ELF-1 (cell line): ENCODE measurements around the gene SREBF1.

Experiments
- DNase-seq: peaks from one replicate; pipeline ENCODE4 v3.0.0-alpha.2; 2016; ENCODE audit warnings: low read depth, low spot score

The SREBF1 gene

DNA sequence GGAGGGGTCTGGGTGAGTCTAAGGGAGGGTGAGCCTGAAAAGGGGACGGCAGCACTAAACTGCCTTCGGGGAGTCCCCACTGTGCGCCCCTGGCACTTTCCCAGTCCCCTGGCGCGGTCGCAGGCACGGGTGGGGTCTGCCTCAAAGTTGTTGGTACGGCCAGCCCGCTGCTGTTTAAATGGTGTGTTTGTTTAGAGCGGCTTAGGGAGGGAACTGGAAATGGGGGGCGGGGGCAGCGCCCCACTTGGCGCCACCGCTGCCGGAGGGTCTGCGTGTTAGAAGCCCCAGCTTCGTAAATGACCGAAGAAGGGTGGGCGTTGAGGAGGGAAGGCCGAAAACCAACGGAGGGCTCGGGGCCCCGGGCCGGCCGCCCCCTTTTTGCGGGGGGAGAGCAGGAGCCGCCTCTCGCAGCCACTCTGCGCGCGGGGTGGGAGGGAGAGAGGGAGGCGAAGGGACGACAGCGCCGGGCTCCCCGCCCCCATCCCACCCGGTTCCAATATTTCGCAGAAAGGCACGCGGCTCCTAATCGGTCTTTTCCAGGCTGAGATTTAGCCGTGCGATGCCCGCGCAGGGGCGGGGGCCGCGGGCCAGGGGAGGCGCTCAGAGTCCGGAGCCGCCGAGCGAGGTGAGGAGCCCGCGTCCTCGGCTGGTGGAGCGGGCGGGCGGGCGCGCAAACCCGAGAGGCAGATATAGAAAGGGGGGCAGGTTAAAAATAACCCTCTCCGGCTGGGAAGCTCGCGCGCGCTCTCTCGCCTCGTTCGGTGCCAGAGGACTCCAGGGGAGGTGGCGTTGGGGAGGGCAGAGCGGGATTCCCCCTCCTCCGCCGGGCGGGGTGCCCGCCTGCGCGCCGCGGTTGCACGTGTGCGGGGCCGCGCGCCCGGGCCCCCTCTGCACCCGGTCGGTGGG, 54.9 kb downstream of the SREBF1 start:
- DNase-seq, result peak; percentile 49

DNA sequence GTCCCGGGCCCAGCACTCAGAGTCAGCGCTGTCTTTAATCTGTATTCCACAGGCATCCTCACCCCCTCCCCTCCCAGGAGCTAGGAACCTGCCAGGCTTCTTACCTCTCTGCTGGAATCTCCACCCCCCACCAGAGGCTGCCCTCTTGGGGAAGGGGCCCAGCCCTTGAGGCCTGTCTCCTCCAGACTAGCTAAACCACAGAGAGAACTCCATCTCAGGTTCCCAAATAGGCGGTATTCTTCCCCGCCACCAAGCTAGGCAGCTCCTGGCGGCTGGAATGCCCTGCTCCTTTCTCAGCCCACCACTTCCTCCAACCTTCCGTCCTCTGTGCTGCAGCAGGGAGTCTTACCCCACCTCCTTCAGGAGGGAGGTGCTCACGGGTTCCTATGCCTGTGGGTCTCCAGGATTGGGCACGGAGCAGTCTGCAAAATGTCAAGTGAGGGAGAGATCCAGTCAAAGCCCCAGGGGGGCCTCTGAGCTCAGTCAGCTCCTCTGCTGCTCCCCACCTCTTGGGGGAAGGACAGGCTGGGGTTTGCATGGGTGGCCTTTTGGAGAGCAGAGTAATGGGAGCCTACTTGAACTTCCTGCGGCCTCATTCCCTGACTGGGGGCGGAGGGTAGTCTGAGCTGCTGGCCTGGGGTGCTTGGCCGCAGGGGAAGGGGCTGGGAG, 55.7 kb downstream of the SREBF1 start:
- DNase-seq, result peak; percentile 96

DNA sequence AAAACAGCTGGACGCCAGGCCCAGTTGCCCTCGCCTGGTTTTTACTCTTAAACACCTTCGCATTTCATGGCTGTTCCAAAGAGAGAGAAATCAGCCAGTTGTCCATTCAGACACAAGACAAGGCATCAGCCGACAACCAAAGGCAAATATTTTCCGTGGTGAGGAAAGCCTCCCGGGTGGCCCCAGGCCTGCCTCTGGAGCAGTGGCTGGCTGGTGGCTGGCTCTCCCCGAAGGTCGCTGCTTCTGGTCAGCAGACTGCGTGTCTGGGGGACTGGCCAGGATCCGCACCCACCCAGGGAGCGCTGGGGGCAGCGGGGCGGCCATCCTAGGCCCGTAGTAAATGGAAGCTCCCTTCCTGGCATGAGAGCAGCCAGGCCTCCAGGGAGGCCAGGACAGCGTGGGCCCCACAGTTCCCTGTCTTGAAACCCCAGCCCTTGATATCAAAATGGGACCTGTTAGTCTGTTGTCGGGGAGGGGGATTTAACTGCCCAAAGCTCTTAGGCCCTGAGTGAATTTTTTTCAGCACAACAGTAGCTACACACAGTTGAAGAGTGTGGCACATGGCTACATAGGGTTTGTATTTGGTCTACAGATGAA, 57.7 kb downstream of the SREBF1 start:
- peak; percentile 60 for DNase-seq

DNA sequence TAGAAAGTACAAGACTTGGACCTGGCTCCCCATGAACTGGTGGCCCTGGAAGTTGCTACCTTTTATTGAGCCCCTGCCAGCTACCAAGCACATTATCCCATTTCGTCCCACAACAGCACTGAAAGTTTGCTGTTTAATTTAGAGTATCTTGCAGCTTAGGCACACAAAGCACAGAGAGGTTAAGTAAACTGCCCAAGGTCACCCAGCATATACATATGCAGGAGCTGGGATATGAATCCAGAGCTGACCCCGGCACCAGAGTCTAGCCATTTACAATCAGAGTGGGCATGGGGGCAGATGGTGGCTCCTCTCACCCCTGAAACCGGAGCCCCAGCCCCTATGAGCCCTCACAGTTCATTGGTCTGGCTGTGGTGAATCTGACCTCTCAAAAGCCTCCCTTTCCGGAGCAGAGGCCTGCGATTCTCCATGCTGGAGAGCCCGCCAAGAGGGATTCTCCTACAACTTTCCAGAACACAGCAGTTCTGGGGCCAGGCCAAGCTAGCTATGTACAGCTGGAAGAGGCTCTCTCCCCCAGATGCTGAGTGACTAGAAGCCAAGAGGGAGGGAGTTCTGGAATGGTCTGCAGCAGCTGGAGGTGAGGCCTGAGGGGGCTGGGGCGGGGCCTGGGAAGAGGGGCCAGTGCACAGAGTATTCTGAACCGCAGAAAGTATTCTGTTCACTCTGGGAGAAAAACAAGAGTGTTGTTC, 58.3 kb downstream of the SREBF1 start:
- peak; percentile 64 for DNase-seq

DNA sequence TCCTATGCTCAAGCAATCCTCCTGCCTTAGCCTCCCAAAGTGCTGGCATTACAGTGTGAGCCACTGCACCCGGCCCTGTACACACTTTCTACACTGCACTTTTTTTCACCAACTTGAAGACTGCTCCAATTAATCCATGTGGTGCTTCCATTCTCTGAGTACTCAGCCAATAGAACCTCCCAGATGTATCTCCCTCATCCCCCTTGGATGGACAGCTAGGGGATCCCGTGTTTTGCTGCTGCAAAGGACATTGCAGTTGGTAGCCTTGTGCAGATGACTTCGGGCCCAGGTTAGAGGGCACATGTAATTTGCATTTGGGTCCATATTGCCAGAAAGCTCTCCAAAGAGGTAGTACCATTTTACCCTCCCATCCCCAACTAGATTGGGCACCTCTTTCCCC, 59.9 kb downstream of the SREBF1 start:
- DNase-seq, result no peak

DNA sequence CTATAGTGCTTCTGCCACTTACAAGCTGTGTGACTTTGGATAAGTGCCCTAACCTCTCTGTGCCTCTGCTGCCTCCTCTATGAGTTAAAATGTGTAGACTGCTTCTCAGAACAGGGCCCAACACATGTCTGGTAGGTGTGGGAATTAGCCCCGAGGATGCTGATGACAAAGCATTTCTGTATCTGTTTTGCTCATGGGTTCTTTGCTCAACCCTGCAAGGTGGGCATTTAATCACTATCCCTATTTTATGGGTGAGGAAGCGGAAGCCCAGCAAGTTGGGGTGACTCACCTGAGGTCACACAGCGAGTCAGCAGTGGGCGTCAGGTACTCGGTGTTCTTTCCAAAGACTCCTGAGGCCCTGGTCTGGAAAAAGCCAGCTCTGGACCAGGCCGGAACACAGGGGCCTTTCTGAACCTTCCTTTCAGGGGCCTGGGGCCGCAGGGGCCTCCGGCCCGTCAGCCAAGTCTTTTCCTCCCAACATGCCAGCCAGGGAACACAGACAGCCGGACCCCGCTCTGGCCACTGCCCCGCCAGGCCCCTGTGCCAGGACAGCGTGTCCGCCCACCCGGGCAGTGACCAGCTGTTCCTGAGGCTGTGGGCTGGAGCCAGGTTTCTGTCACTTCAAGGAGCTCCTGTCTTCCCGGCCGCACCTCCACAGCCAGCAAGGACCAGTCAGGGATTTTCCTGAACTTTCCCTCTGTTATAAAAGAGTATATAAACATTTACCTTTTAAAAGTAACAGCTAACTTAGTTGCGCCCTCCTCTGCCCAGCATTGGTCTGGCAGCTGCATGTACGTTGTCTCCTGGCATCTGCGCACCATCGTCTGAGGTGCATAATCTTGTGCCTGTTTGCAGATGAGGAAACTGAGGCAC, 62.5 kb downstream of the SREBF1 start:
- DNase-seq, result no peak

DNA sequence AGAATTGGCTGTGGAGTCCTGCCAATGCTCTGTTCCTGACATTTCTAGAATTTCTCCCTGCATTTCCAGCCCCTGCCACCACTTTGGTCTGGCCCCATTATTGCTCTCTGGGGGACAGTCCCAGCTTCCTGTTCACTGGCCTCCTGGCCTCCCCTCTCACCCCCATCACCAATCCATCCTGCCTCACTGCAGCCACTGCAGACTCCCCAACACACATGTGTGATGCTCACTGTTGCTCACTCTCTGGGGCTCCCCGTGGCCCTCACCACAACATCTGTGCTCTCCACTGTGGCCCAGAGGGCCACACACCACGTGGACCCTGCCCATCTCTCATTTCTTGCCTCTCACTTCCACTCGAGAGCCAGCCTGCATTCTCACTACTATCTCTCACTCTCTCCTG, 64.6 kb downstream of the SREBF1 start:
- no peak for DNase-seq

DNA sequence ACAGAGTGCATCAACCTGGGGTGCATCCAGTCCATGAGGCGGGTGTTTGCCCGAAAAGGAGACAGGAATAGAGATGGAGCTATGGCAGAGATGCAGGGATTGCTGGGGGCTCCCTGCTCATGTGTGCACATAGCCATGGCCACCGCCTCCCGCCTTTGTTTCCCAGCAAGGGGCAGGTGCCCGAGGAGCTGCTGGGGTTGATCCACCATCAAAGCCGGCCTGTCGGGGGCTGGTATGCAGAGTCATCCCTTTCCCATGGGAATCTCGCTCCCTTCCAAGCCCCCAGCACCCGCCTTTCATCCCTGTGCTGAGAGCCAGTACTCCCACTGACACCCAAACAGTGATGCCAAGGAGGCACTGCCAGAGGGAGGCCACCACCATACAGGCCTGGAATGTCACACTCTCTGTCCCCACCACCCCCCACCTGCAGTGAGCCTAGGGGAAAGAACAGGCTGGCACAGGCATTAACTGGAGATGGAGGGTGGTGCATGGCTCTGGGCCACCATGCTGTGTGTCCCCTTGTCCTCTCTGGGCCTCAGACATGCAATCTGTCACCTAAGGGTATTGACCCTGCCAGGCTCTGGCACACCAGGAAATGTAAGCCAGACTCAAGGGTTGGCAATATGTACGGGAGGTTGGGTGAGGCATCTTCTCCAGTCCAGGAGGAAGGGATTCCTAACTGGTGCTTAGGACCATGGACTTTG, 65.1 kb downstream of the SREBF1 start:
- DNase-seq, result no peak

DNA sequence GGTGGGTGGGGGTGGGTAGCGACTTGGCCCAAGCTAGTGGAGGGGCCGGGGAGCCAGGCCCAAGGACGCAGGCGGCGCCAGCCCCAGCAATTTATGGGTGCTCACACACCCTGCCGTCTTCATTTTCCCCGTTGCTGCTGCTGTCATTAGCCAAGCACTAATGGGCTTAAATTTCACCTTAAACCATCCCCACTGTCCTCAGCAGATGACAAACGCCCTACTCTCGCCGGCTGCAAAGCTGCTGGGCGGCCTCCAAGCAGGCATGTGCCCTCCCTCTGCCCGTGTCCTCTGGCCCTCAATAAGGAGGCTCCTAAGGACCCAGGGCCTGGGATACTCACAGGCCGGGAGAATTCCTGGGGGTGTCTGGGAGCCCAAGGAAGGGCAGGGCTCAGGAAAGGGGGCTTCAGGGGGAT, 66.1 kb downstream of the SREBF1 start:
- DNase-seq, result no peak

DNA sequence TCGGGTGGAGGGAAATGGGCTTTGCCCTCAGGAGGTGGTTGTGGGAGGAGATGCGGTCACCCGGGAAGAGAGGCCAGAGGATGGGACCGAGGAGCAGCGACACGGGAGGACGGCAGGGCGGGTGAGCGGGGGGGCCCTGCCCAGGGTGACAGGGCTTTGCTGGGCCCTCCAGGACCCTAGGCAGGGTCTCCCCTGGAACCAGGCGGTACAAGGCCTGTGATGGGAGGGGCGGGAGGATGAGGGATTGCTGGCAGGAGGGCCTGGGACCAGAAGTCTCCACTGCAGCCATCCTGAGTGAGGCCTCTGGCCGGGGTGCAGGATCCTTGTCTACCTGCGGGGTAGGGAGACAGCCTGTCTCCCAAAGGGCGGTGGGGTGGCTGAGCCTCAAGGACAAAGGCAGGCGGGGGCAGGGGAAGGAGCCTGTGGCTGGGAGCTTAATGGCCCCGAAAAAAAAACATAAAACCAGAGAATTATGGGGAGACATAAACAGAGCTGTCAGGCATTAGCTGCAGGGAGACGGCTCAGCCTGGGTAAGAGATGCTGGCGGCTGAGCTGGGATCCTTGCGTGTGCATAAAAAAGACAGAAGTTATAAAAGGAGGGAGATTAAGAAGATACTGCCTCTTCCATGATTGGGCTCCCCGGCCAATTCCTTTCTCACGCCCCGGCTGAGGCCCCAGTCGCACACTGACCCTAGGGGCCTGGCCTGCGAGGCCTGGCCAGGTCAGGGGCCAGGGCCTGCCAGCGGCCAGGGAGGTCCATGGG, 66.7 kb downstream of the SREBF1 start:
- DNase-seq, result no peak

DNA sequence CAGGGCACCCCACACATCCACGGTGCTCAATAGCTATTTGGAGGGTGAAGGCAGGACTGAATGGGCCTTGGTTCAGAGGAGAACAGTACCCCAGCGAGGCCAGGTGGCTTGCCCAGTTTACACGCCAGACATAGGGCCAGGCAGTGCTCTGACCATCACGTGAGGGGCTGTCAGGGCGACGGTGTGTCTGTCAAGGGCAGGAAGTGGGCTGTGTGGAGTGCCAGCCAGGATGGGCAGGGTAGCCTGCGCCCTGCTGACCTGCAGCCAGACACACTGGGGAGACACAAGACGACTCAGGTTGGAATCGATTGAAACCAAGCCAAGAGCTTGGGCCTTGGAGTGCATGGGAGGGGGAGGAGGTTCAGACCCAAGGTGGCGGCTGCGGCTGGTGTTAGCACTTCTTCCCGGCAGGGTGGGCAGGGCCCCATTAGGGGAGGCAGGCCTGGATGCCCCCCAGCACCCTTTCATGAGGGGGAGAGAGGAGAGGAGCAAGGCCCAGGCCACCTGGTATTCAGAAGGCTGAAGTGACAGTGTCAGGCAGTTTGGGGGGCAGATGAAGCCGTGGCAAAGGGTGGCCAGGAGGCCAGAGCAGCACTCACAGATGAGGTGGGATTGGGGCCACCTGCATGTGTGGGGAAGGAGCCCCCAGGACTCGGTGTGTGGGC, 68.2 kb downstream of the SREBF1 start:
- DNase-seq, result no peak

DNA sequence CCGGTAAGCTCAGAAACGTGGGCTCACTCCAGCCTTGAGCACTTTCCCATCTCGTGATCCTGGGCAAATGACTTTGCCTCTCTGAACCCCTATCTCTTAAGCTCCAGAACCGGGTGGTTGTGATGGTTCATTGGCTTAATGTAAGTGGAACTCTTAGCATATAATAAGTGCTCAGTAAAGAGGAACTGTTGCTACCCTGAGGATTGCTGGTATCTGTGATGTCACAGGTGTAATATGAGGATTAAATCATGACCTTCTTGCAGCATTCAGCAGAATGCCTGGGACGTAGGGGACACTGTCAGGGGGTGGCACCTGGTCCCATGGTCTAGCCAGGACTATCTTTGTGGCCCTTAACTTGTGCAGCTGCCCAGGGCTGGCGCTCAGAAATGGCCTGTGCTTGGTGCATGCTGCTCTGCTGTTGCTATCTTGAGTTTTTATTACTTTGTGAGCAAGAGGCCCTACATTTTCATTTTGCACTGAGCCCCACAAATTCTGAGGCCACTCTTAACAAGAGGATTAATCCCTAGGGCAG, 68.8 kb downstream of the SREBF1 start:
- DNase-seq, result no peak

DNA sequence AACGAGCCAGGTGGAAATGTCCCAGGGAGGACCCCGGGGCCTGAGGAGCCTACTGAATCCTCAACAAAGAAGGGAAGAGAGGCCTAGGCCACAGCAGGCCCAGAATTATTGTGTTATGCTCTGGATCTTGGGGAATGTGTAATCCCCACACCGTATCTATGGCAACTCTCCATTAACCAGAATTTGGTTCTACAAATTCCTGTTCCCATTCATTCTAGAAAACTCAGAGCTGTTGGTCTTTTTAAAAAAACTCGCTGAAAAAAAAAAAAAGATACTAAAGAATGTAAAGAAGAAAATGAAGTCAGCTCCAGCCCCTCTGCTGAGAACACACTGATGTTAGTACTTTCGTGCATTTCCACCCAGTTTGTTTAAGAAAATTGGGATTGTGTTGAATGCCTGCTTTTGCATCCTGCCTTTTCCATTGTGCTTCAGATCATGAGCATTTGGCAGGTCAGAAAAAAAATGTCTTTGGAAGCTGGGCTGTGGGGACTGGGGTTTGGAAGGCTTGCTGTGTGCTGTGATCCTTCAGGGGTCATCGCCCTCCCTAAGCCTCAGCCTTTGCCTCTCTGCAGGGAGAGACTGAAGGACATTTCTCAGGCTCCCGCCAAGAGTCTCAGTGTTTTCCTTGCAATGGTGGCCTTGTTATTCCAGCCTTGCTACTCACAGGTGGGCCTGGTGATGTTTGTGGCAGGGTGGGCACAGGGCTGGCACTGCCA, 69.5 kb downstream of the SREBF1 start:
- DNase-seq, result no peak

DNA sequence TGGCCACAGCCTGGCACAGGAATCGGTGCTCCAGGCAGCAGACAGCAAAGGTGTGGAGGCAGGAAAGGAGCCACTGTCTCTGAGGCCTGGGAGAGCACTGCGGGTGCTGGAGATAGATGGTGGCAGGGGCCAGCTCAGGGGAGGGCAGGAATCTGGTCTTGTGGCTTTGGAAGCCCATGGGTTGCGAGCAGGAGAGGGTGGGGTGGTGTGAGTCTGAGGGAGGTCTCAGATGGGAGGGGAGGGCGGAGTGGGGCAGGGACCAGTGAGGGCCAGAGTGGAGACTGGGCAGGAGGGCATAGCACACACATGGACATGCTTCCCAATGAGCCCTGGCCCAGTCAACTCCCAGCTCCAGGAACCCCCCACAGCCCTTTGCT, 70.1 kb downstream of the SREBF1 start:
- no peak for DNase-seq

DNA sequence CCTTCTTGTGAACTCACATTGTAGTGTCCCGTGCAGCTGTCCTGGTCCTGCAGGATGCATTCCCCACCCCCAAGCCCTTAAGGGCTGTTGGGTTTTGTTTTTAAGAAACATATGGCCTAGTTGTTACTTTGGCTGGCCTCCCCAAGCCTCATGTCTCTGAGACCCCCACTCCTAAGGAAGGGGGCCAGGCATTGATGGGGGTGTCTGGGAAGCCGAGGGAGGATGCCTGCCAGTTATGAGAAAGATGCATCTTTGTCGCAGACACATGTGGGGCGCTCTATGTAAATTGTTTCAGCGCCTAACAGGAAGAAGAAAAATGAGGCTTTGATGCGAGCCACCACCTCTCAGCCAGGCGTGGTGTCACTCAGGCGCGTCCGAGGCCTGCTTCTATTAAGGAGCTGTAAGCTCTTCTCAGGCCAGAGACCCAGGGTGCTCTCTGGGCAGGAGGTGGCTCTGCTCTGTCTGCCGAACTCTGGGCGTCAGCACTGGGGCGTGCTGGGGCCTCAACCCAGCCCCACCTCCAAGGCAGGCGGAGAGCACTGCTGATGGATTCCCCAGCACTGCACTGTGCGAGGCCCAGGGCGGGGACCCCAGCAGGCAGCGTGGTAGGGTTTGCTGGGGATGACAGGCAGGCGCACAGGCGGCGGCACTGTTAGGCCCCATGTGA, 70.6 kb downstream of the SREBF1 start:
- DNase-seq, result no peak

DNA sequence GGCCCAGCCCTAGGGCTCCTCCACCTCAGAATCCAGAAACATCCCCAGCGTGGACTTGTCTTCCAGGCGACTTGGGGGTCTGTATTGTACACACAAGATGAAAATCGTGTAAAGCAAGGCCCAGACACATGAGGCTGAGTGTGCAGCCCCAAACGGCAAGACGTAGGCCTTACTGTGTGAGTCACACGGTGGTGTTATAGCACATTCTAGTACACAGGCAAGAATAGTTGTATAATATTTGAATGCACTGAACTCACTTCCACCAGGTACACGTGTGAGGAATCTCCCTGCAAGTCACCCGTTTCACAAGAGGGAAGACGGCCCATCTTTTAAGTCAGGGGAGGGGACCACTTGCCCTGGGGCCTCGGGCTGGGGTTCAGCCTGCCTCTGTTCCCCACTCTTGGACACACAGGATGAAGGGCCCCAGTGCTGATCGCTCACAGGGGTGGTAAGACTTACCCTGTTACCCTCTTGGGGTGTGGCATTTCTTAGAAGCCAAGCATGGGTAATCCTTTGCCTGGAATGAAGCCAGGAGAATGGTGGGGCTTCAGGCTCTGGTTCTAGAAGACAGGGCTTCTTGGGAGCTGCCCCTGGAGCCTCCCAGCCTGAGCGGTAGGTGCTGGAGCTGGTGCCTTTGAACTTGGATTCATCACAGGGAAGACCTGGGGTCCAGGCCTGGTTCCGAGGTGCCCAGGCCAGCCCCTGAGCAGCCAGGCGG, 71.3 kb downstream of the SREBF1 start:
- DNase-seq, result no peak

DNA sequence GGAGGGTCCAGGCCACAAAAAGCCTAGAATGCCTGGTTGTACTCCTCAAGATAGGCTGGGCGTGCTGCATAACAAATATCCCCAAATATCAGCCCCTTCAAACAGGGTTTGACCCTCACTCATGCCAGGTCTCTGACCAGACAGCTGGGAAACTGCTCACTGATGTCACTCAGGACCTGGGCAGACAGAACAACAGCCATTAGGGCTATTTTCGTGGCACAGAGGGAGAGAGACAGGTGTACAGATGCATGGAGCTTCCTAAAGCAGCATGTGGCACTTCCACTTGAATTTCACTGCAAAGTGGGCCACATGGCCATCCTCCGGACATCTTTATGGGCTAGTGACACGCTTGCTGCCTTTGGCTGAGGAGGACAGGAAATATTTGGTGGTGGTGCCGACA, 73.1 kb downstream of the SREBF1 start:
- DNase-seq, result no peak
